Activated T-cell treated with anti-CD3 and anti-CD28 coated beads, Interleukin-2, amount 50 U/mL, for 4 hours (primary cell): Measurements from ENCODE around the gene MON2. TPM values are rescaled to one million over a fixed set of nuclear protein-coding genes. Genes with fewer than 3 reads are reported as not detected.

ENCODE experiments used
- ATAC-seq, 2 donors: fragments of 200-7000 bp; cut with Tn5 transposase; one replicate each; pipeline ENCODE4 v1.10.0; 2021
- DNase-seq: peaks from one replicate; pipeline ENCODE4 v3.0.0-alpha.2; 2020
- H3K27me3 Mint-ChIP-seq: one replicate; pipeline ENCODE4 v1.8.0; 2021; ENCODE audit warnings: low read depth, mixed read lengths
- H3K36me3 Mint-ChIP-seq: one replicate; pipeline ENCODE4 v1.8.0; 2022; ENCODE audit warnings: mixed read lengths; ENCODE audit not compliant: insufficient read depth
- H3K4me1 Mint-ChIP-seq: one replicate; pipeline ENCODE4 v1.8.0; 2021; ENCODE audit warnings: low read depth, mixed read lengths
- H3K4me3 Mint-ChIP-seq: one replicate; pipeline ENCODE4 v1.8.0; 2021; ENCODE audit warnings: mild to moderate bottlenecking, moderate library complexity, mixed read lengths
- H3K9me3 Mint-ChIP-seq: one replicate; pipeline ENCODE4 v1.8.0; 2021; ENCODE audit warnings: mixed read lengths
- total RNA-seq, 3 donors: library from RNA; stranded (reverse); gene quantifications; one replicate each; pipeline ENCODE4 v1.2.1, GENCODE V29; 2021

Gene MON2
- total RNA-seq, 3 donors from 2014 or later = 25.9 to 28.4 (median 27.6) TPM

DNA sequence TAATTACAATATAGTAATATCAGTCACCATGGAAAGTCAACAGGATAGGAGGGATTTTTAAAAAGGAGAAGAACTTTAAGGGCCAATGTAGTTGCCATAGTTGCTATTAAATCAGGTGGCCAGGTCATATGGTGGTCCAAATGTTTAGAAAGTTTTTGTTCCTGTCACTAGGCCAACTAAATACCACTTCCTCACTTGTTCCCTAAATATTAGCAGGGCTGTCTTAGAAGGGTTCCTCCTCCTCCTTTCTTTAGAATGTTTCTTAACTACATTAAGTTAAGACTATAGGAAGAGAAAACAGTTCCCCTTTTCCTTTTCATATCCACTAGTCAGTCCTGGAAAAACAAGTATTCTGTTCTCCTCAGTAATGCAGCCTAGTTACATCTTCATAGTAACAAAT lies 50.3 kb downstream of the MON2 start:
- Mint-ChIP-seq H3K9me3 (peaks cover 6% of the 10 kb centered on the region), H3K27me3 (no peaks in the 10 kb centered on the region), H3K36me3 (peaks cover 24% of the 10 kb centered on the region), H3K4me1 (peaks cover 8% of the 10 kb centered on the region), H3K4me3 (no peak overlapping the region)
- DNase-seq = no peak
- no peak for ATAC-seq

GRCh38 chr12:62517887-62518286 lies 51.3 kb downstream of the MON2 start:
- H3K36me3 Mint-ChIP-seq = peaks cover 26% of the 10 kb centered on the region
- no peak overlapping the region for H3K4me3 Mint-ChIP-seq
- ATAC-seq = no peak
- peaks cover 16% of the 10 kb centered on the region for H3K4me1 Mint-ChIP-seq
- no peaks in the 10 kb centered on the region for H3K27me3 Mint-ChIP-seq
- no peak for DNase-seq
- H3K9me3 Mint-ChIP-seq = peaks cover 5% of the 10 kb centered on the region

- H3K36me3 Mint-ChIP-seq = peaks cover 23% of the 10 kb centered on the region
- H3K4me1 Mint-ChIP-seq = peaks cover 24% of the 10 kb centered on the region
- no peak for ATAC-seq
- no peaks in the 10 kb centered on the region for H3K27me3 Mint-ChIP-seq
- DNase-seq = no peak
- H3K4me3 Mint-ChIP-seq = no peak overlapping the region
- H3K9me3 Mint-ChIP-seq = peaks cover 2% of the 10 kb centered on the region
These were observed 52.4 kb downstream of the MON2 start for GRCh38 chr12:62519043-62519442.

- peaks cover 34% of the 10 kb centered on the region for H3K4me1 Mint-ChIP-seq
- no peak for ATAC-seq
These were observed 53.7 kb downstream of the MON2 start for GRCh38 chr12:62520361-62520760.

DNA sequence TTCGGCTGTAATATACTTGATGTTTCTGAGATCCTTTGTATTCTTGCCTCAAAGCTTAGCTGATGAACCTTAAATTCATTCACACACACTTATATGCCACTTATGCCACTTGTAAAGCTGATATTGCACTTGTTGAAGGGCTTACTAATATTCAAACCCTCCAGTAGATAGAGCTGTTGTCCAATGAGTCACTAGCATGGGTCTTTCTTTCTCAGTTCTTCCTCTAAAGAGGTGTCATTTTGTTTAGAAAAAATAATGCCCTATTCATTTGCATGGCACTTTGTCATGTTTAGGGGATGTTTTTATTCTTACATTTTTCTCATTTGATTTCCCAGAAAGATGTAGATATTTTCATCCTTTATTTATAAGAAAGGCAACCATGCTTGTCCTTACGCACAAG lies 56.4 kb downstream of the MON2 start:
- Mint-ChIP-seq H3K36me3 (peaks cover 12% of the 10 kb centered on the region), H3K4me3 (no peak overlapping the region), H3K4me1 (peaks cover 34% of the 10 kb centered on the region), H3K27me3 (no peaks in the 10 kb centered on the region), H3K9me3 (no peaks in the 10 kb centered on the region)
- DNase-seq (no peak), ATAC-seq (peak; percentile 61 to 66)

More at GRCh38 chr12:62520361-62520760, 53.7 kb downstream of the MON2 start:
- Mint-ChIP-seq H3K36me3 (peaks cover 15% of the 10 kb centered on the region), H3K9me3 (no peaks in the 10 kb centered on the region), H3K4me3 (no peak overlapping the region), H3K27me3 (no peaks in the 10 kb centered on the region)
- no peak for DNase-seq

DNA sequence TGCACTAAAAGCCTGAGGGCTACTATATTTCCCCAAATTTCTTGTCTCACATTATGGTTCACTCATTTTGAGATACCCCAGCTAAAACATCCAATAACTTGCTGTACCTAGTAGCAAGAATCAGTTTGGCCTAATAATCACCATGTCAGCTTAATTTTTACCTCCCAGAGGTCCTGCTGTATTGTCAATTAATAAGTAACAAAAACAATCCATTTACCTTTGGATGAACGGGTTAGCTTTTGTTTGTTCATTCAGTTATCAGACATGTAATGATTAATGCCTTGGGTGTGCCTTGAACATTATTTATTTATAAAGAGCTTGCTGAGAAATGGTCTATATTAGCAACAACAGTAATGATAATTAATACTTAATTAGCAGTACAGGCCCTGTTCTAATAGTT lies 57.0 kb downstream of the MON2 start:
- no peak for ATAC-seq
- Mint-ChIP-seq H3K27me3 (no peaks in the 10 kb centered on the region), H3K36me3 (peaks cover 10% of the 10 kb centered on the region), H3K4me1 (peaks cover 34% of the 10 kb centered on the region), H3K4me3 (no peak overlapping the region), H3K9me3 (no peaks in the 10 kb centered on the region)
- DNase-seq = no peak

DNA sequence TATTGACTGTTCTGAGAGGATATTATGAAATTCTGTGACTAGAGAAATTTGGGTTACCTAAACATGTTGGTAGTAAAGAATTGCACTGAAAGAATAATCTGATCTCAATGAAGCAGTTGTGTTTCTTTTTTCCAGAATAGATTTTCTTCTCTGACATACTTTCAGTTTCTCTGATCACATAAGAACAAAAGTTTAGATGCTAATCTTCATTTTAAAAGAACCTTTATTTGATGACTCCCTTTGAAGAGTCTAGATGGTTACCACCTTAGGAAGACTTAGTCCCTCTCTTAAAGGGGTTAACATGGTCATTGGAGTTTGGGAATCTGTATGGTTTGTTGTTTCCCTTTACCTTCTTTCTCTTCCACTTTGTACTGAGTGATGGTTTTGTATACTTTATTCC lies 58.6 kb downstream of the MON2 start:
- Mint-ChIP-seq H3K36me3 (peaks cover 10% of the 10 kb centered on the region), H3K4me1 (peaks cover 32% of the 10 kb centered on the region), H3K4me3 (no peak overlapping the region), H3K9me3 (no peaks in the 10 kb centered on the region), H3K27me3 (no peaks in the 10 kb centered on the region)
- DNase-seq (no peak), ATAC-seq (peak in 1 of 2 donors; percentile 34)

GRCh38 chr12:62530596-62530995 lies 64.0 kb downstream of the MON2 start:
- Mint-ChIP-seq H3K36me3 (peaks cover 26% of the 10 kb centered on the region), H3K27me3 (no peaks in the 10 kb centered on the region), H3K4me1 (peaks cover 3% of the 10 kb centered on the region), H3K4me3 (no peak overlapping the region), H3K9me3 (no peaks in the 10 kb centered on the region)
- ATAC-seq = no peak
- no peak for DNase-seq

DNA sequence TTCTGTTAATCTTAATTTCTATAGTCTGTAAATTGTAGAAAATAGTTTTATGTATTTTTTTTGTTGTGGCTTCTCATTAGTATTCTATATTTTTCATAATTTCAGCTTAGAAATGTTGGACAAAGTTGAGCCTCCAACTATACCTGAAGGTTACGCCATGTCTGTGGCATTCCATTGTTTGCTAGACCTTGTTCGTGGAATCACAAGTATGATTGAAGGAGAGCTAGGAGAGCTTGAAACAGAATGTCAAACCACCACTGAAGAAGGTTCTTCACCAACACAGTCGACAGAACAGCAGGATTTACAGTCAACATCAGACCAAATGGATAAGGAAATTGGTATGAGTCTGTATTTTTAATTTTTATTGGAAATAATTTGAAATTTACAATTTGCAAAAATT lies 65.7 kb downstream of the MON2 start:
- ATAC-seq (no peak), DNase-seq (no peak)
- Mint-ChIP-seq H3K36me3 (peaks cover 29% of the 10 kb centered on the region), H3K4me1 (no peaks in the 10 kb centered on the region), H3K4me3 (no peak overlapping the region), H3K9me3 (no peaks in the 10 kb centered on the region), H3K27me3 (no peaks in the 10 kb centered on the region)

DNA sequence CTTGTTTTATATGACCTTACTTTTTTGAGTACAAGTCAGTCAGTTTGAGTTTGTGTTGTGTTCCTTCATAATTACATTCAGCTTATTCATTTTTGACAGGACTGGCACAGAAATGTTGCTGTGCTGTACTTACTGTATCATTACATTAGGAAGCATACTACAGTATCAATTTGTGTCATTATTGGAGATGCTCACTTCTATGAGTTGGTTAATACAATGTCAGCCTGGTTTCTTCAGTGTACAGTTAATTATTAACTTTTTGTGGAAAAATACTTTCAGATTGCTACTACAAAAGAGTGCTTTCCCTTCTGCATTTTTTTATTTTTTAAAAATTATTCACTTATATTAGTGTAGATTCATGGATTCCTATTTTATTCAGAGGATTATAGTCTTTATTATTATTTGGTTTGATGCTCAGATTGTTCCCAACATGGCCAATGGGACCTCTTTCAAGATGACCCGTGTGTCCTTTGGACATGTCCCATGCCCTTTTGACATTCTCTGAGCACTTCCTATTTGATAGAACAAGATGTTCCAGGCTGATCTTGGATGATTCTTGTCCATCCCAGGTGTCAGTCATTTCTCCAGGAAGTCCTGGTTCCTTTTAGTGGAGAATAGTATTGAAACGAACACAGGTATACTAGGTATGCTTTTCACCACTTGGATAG lies 66.6 kb downstream of the MON2 start:
- ATAC-seq (no peak), DNase-seq (no peak)
- H3K36me3 Mint-ChIP-seq = peaks cover 31% of the 10 kb centered on the region
- no peaks in the 10 kb centered on the region for H3K9me3 Mint-ChIP-seq
- no peaks in the 10 kb centered on the region for H3K27me3 Mint-ChIP-seq
- H3K4me3 Mint-ChIP-seq = no peak overlapping the region
- no peaks in the 10 kb centered on the region for H3K4me1 Mint-ChIP-seq

GRCh38 chr12:62533755-62534107 lies 67.1 kb downstream of the MON2 start:
- no peak overlapping the region for H3K4me3 Mint-ChIP-seq
- no peaks in the 10 kb centered on the region for H3K27me3 Mint-ChIP-seq
- peaks cover 31% of the 10 kb centered on the region for H3K36me3 Mint-ChIP-seq
- H3K4me1 Mint-ChIP-seq = no peaks in the 10 kb centered on the region
- ATAC-seq = no peak
- DNase-seq = no peak
- no peaks in the 10 kb centered on the region for H3K9me3 Mint-ChIP-seq

DNA sequence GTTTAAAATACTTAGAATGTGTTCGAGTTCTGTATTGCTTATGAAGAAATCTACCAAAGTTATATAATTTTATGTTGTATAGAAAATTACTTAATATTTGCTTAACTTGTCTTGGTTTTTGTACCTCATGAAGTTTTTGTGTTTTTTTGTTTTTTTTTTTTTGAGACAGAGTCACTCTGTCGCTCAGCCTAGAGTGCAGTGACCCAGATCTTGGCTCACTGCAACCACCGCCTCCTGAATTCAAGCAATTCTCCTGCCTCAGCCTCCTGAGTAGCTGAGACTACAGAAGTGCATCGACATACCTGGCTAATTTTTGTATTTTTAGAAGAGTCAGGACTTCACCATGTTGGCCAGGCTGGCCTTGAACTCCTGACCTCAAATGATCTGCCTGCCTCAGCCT lies 69.9 kb downstream of the MON2 start:
- H3K36me3 Mint-ChIP-seq = peaks cover 34% of the 10 kb centered on the region
- H3K4me3 Mint-ChIP-seq = no peak overlapping the region
- H3K4me1 Mint-ChIP-seq = no peaks in the 10 kb centered on the region
- DNase-seq (no peak), ATAC-seq (no peak)
- H3K9me3 Mint-ChIP-seq = no peaks in the 10 kb centered on the region
- no peaks in the 10 kb centered on the region for H3K27me3 Mint-ChIP-seq

- DNase-seq (no peak), ATAC-seq (no peak)
- Mint-ChIP-seq H3K4me1 (peaks cover under 1% of the 10 kb centered on the region), H3K27me3 (no peaks in the 10 kb centered on the region), H3K9me3 (no peaks in the 10 kb centered on the region), H3K36me3 (peaks cover 32% of the 10 kb centered on the region), H3K4me3 (no peak overlapping the region)
These were observed 70.9 kb downstream of the MON2 start for GRCh38 chr12:62537551-62537950.

- Mint-ChIP-seq H3K27me3 (no peaks in the 10 kb centered on the region), H3K36me3 (peaks cover 26% of the 10 kb centered on the region), H3K4me3 (no peak overlapping the region), H3K9me3 (no peaks in the 10 kb centered on the region), H3K4me1 (peaks cover 2% of the 10 kb centered on the region)
- DNase-seq = no peak
- no peak for ATAC-seq
These were observed 73.7 kb downstream of the MON2 start for GRCh38 chr12:62540354-62540753.

GRCh38 chr12:62542814-62543213 lies 76.2 kb downstream of the MON2 start:
- peaks cover 2% of the 10 kb centered on the region for H3K4me1 Mint-ChIP-seq
- no peak for ATAC-seq

GRCh38 chr12:62543324-62543723 lies 76.7 kb downstream of the MON2 start:
- Mint-ChIP-seq H3K4me1 (peaks cover 2% of the 10 kb centered on the region), H3K27me3 (no peaks in the 10 kb centered on the region), H3K9me3 (no peaks in the 10 kb centered on the region), H3K4me3 (no peak overlapping the region), H3K36me3 (peaks cover 31% of the 10 kb centered on the region)
- DNase-seq = no peak
- ATAC-seq = no peak

More at GRCh38 chr12:62542814-62543213, 76.2 kb downstream of the MON2 start:
- Mint-ChIP-seq H3K27me3 (no peaks in the 10 kb centered on the region), H3K36me3 (peaks cover 26% of the 10 kb centered on the region), H3K9me3 (no peaks in the 10 kb centered on the region), H3K4me3 (no peak overlapping the region)
- no peak for DNase-seq
